ENCODE data around the gene CLTCL1. TPM values are rescaled to one million over a fixed set of nuclear protein-coding genes. Genes with fewer than 3 reads are reported as not detected.
A peak's percentile ranks its signal among the peaks of the same experiment; 100 is the strongest.
"Not testable (repeated sequence)": the region's sequence is repeated elsewhere in the genome, so short reads cannot be mapped to it uniquely, and the experiment has no call there.

Gene CLTCL1
- total RNA-seq, 1 donor = 1.7 TPM

DNA sequence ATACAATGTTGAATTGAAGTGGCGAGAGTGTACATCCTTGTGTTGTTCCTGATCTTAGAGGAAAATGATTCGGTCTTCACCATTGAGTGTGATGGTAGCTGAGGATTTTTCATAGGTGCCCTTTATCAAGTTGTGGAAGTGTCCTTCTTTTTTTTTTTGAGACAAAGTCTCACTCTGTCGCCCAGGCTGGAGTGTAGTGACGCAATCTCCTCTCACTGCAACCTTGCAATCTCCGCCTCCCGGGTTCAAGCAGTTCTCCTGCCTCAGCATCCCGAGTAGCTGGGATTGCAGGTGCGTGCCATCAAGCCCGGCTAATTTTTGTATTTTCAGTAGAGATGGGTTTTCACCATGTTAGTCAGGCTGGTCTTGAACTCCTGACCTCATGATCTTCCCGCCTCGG is 132.9 kb downstream of the CLTCL1 start:
- not testable (repeated sequence) for H3K27me3 ChIP-seq (ENCODE audit: insufficient read depth, low read length); H3K9me3 ChIP-seq (ENCODE audit: low read depth, low read length); H3K4me3 ChIP-seq (ENCODE audit: low read length); H3K4me1 ChIP-seq (ENCODE audit: insufficient read depth, low read length)

DNA sequence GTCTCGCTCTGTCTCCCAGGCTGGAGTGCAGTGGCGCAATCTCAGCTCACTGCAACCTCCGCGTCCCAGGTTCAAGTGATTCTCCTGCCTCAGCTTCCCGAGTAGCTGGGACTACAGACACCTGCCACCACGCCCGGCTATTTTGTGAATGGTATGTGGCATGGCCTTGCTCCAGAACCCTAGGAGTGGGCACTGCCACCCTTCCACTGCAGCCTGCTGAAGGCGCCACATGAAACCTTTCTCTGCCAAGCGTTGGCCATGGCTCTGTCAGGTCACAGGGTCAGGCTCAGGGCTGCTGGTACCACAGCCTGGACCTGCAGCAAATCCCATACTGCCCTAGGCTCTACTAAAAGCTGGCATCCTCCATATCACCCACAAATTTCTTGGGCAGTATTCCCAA is 135.4 kb downstream of the CLTCL1 start:
- not testable (repeated sequence) for H3K4me3 ChIP-seq (ENCODE audit: low read length); H3K9me3 ChIP-seq (ENCODE audit: low read depth, low read length); H3K4me1 ChIP-seq (ENCODE audit: insufficient read depth, low read length)
- H3K27me3 ChIP-seq (ENCODE audit: insufficient read depth, low read length) = peaks cover 16% of the 10 kb centered on the region

DNA sequence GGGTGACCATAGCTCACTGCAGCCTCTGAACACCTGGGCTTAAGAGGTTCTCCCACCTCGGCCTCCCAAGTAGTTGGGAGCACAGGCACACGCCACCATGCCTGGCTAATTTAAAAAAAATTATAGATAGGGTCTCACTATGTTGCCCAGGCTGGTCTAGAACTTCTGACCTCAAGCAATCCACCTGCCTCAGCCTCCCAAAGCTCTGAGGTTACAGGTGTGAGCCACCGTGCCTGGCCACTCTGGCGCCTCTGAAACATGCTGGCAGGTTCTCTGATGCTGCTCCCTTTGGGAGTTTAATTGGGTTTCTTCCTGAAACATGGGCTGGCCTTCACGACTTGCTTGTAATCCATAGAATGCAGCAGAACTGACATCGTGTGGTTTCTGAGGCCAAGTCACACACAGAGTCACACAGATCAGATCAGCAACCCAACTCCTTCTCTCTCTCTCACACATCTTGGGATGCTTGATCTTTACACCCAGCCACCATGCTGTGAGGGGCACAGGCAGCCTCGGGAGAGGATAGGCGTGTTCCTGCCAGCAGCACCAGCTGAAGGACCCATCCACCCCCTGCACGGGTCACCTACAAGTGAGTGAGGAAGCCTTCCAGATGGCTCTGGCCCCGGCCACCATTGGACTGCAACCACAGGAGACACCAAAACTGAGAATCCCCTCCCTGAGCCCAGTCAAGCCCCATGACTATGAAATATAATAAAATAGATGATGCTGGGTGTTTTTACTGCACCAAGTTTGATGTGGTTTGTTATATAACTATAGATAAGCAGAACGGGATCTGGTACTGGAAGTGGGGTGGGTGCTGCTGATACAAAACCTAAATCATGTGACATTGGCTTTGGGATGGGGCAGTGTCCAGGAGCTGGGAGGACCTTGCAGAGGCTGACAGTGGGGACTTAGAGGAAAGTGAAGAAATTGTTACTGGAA is 138.3 kb downstream of the CLTCL1 start:
- H3K4me1 ChIP-seq (ENCODE audit: insufficient read depth, low read length) = peaks cover 6% of the 10 kb centered on the region
- H3K9me3 ChIP-seq (ENCODE audit: low read depth, low read length) = no peaks in the 10 kb centered on the region
- no peak overlapping the region for H3K4me3 ChIP-seq (ENCODE audit: low read length)
- peaks cover 37% of the 10 kb centered on the region for H3K27me3 ChIP-seq (ENCODE audit: insufficient read depth, low read length)

DNA sequence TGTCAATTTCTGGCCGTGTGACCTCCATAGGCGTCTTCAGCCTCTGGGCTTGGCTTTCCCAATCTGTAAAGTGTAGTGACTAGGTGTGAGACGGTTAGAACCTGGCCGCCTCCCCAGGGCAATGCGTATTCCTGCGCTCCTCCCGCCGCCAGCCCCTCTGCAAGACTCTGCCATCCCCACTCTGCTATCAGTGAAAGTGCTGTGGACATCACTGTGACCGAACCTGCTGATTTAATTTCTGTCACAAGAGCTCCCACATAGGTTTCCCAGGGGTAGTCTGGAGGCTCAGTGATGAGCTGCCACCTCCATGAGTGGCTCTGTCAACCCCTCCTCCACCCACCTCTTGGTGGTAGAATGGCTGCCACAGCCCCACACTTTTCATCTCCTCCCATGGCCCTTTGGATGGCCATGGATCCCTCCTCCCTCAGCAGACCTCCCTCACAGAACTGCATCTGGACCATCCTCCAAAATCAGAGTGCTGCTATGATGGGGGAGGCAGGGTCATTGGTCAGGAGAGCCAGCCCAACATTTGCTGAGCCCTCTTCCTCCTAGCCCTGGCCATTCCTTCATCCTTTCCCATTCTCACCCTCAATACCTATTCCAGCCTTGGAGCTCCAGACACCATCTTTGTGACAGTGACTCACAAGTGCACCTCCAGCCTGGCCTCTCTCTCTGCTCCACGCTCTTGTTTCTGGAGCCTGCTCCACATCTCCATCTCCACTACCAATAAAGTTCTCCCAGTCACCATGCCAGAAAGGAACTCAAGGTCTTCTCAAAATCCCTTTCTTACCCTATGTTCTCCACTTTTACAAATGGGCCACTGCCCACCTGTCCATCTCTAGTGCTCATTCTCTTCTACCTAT is 140.0 kb downstream of the CLTCL1 start:
- Histone ChIP-seq H3K27me3 (ENCODE audit: insufficient read depth, low read length) (peaks cover 45% of the 10 kb centered on the region), H3K9me3 (ENCODE audit: low read depth, low read length) (no peaks in the 10 kb centered on the region), H3K4me1 (ENCODE audit: insufficient read depth, low read length) (peaks cover 6% of the 10 kb centered on the region), H3K4me3 (ENCODE audit: low read length) (no peak overlapping the region)

DNA sequence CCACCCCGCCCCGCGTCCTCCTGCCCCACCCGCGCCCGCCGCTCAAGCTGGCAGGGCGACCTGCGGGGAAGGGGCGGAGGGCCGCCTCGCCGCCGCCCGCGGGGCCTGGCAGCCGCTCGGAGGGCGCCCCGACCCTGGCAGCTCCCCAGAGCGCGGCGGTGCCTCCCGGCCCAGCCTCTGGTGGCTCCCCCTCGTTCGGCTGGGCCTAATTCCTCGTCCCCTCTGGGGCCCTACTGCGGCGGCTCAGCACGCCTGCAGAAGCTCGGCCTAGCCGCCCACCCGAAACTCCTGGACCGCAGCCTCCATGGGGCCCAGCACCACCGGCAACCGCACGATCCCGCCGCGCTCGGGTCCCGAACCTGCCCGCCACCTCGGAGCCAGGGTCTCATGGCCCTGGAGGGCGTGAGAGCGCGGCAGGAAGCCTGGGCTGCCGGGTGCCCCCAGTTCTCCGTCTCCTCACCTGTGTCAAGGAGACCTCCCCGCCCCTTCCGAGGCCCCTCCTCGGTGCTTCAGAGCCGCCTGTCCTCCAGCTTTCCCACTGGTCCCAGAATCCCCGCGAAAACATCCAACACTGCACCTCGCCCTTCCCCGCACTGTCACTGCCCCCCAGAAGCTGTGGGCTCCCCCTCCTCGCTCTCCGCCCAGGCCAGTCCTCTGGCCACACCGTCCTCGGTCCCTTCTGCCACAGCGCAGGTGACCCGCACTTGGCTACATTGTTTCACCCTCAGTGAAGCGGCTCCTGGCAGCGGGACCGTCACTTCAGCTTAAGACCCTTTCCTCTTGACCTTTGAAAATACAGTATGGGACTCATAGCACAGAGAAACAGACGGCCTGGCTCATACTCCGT is 140.8 kb downstream of the CLTCL1 start:
- H3K9me3 ChIP-seq (ENCODE audit: low read depth, low read length) = no peaks in the 10 kb centered on the region
- H3K27me3 ChIP-seq (ENCODE audit: insufficient read depth, low read length) = peaks cover 45% of the 10 kb centered on the region
- no peak overlapping the region for H3K4me3 ChIP-seq (ENCODE audit: low read length)
- H3K4me1 ChIP-seq (ENCODE audit: insufficient read depth, low read length) = peaks cover 6% of the 10 kb centered on the region

DNA sequence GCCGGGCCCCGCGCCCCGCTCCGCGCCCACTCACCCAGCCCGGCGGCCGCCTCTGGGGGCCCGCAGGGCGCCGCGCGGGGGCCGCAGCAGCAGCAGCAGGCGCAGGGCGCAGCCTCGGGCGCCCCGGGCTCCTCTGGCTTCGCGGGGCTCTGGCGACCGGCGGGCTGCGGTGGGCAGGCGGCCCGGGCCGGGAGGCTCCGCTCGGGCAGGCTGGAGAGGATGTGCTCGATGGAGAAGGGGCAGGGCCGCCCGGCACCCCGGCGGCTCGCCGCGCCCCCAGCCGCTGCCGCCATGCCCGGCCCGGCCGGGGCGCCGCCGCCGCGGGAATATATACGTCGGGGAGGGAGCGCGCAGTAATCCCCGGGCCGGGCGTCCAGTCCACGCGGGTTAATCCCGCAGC is 141.5 kb downstream of the CLTCL1 start, which contains the start of gene GSC2:
Gene GSC2, minus strand, starts transcription at position 302 of the 400 bp plus-strand sequence. Its CDS starts 9 bp downstream, at position 293.
- H3K4me3 ChIP-seq (ENCODE audit: low read length) = no peak within 1 kb of the TSS

DNA sequence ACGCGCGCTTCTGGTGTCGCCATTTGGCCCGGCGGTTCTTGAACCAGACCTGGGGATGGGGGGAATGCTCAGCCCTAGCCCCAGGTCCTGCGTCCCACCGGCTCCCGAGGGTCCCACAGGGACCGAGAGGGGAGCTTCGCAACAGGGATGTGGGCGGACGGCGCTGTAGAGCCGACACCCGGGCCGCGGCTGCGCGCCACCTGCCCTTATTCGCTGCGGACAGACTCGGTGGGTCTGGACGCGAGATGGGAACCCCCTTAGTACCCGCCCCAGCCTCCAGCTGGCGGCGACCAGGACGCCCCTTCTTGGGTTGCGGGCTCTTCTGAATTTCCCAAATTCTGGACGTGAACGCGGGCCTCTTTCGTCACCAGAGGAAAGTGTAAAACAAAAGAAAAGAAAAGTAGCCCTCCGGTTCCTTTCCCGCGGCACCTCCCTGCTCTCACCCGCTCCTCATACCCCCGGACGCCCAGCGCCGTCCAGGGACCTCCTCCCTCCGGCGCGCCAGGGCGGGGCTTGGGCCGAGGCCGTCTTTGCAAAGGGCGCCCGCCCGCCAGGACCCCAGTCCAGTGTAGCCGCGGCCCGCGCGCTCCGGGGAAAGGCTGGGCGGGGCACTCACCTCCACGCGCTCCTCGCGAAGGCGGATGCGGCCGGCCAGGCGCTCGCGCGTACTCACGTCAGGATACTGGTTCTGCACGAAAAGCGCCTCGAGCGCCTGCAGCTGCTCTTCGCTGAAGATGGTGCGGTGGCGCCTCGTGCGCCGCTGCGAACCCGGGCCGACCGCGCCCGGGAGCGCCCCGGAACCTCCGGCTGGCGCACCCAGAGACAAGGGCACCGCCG is 142.3 kb downstream of the CLTCL1 start:
- Histone ChIP-seq H3K27me3 (ENCODE audit: insufficient read depth, low read length) (peaks cover 45% of the 10 kb centered on the region), H3K9me3 (ENCODE audit: low read depth, low read length) (no peaks in the 10 kb centered on the region), H3K4me3 (ENCODE audit: low read length) (no peak overlapping the region), H3K4me1 (ENCODE audit: insufficient read depth, low read length) (peaks cover 6% of the 10 kb centered on the region)

More for the DNA sequence above, 141.5 kb downstream of the CLTCL1 start, which contains the start of gene GSC2:
- H3K9me3 ChIP-seq (ENCODE audit: low read depth, low read length) = no peaks in the 10 kb centered on the region
- H3K4me1 ChIP-seq (ENCODE audit: insufficient read depth, low read length) = peaks cover 6% of the 10 kb centered on the region
- H3K27me3 ChIP-seq (ENCODE audit: insufficient read depth, low read length) = peaks cover 45% of the 10 kb centered on the region

DNA sequence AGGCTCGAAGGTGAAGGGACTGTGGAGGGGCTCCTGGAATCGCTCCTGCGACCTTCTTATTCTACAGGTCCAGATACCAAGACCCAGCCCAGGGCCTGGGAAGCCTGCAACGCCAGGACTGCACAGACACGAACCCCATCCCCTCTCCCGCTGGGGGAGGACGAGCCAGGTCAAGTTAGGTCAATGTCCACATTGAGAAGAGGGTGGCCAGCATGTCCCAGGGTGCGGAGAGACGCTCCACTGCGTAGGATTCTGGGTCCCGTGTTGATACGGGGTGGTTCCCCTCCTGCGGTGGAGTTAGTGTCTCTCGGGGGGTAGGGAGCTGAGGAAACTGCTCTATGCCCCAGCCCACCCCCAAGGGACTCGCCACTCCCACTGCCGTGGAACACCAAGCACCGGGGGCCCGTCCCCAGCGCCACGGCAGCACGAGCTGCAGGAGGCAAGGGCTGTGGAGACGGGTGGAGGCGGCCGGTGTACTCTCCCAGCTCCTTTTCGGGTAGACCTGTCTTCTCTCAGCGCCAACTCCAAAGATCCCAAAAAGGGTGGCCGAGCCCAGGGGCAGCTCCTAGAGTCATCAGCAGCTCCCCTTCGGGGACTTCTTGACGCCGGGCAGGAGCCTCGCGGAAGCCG is 143.0 kb downstream of the CLTCL1 start:
- Histone ChIP-seq H3K4me3 (ENCODE audit: low read length) (no peak overlapping the region), H3K9me3 (ENCODE audit: low read depth, low read length) (no peaks in the 10 kb centered on the region), H3K27me3 (ENCODE audit: insufficient read depth, low read length) (peaks cover 45% of the 10 kb centered on the region), H3K4me1 (ENCODE audit: insufficient read depth, low read length) (peaks cover 14% of the 10 kb centered on the region)

DNA sequence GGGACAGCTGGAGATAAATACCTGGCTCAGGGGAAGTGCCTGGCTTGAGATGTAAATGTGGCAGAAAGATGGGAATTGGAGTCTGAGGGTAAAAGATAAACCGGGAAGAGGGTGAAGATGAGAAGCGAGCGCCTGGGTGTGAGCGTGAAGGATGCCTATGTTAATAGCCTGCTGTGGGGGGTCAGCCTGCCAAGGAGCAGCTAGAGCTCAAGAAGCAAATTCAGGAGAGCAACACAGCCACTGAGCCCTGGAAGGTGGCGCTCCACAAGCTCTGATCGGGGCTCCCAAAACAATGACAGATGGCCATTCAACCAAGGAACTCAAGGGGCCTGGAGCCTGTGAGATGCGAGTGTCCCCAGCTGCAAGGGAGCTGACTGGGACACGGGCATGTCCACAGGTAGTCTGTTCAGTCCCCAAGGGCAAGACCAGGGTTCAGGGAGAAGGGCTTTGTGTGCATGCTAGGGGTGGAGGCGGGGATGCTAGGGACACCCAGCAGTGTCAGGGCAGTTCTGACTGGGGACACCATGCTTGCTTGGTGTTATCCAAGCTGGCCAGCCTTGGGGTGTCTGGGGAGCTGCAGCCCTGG is 144.2 kb downstream of the CLTCL1 start:
- Histone ChIP-seq H3K4me1 (ENCODE audit: insufficient read depth, low read length) (peaks cover 18% of the 10 kb centered on the region), H3K9me3 (ENCODE audit: low read depth, low read length) (no peaks in the 10 kb centered on the region), H3K4me3 (ENCODE audit: low read length) (no peak overlapping the region), H3K27me3 (ENCODE audit: insufficient read depth, low read length) (peaks cover 40% of the 10 kb centered on the region)

DNA sequence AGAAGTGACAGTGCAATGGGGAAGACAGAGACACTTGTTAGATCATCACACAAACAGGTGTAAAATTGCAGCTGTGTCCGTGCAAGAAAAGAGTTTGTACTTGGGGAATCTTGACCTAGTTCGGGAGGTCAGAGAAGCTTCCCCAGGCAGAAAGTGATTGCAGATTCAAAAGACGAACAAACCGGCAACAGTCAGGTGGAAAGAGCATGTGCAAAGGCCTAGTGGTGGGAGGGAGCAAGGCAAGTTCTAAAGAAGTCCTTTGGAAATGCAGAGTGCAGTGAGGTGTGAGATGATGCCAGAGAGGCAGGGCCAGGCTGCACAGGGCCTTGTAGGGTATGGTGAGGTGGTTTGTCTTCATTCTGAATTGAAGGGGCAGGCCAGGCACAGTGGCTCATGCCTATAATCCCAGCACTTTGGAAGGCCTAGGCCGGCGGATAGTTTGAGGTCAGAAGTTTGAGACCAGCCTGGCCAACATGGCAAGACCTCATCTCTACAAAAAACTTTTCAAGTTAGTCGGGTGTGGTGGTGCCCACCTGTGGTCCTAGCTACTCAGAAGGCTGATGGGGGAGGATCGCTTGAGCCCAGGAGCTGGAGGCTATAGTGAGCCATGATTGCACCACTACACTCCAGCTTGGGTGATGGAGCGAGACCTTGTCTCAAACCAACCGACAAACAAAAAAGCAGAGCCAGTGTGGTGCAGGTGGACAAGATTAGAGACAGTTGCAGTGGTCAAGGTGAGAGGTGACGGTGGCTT is 145.1 kb downstream of the CLTCL1 start:
- Histone ChIP-seq H3K27me3 (ENCODE audit: insufficient read depth, low read length) (peaks cover 32% of the 10 kb centered on the region), H3K4me1 (ENCODE audit: insufficient read depth, low read length) (peaks cover 18% of the 10 kb centered on the region), H3K4me3 (ENCODE audit: low read length) (no peak overlapping the region), H3K9me3 (ENCODE audit: low read depth, low read length) (no peaks in the 10 kb centered on the region)

DNA sequence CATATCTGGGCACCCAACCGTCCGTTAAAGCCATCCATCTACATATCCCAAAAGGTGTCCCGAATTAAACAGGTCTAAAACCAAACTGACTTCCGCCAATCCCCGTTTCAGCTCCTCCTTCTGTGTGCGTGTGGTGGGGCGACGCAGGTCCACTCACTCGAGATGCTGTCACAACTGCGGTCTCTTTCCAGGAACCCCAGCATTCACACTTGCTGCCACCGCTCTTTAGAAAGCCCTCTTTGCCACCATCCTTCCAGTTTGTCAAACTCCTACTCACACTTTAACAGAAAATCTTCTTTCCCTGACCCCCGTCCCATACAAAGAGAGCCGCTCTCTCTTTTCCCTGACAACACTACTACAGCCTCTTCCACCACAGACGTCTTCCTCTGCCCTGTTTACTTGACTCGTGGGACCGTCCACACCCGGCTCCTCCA is 147.5 kb downstream of the CLTCL1 start:
- no peaks in the 10 kb centered on the region for H3K9me3 ChIP-seq (ENCODE audit: low read depth, low read length)
- peaks cover 11% of the 10 kb centered on the region for H3K4me1 ChIP-seq (ENCODE audit: insufficient read depth, low read length)
- peaks cover 16% of the 10 kb centered on the region for H3K27me3 ChIP-seq (ENCODE audit: insufficient read depth, low read length)
- H3K4me3 ChIP-seq (ENCODE audit: low read length) = peak overlapping the region; percentile 79

DNA sequence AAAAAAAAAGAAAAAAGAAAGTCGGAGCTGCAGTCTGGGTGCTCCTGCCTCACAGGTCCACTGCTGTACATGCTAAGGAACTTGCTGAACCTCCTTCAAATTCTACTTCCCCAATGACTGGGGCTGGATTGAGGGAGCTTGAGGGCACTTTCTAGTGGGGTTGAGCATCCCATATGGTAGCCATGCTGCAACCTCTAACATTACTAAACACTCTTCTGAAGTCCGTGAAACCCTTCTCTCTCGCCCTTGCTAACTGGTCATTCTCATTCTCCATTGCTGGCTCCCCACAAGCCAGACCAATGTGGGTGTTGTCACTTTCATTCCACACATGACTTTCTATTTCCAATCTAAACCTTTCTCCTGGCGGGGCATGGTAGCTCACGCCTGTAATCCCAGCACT is 148.3 kb downstream of the CLTCL1 start:
- no peaks in the 10 kb centered on the region for H3K9me3 ChIP-seq (ENCODE audit: low read depth, low read length)
- H3K4me3 ChIP-seq (ENCODE audit: low read length) = no peak overlapping the region
- H3K4me1 ChIP-seq (ENCODE audit: insufficient read depth, low read length) = peaks cover 11% of the 10 kb centered on the region
- peaks cover 8% of the 10 kb centered on the region for H3K27me3 ChIP-seq (ENCODE audit: insufficient read depth, low read length)
